Measurements from ENCODE around the gene IL27RA.

GRCh38 chr19:14003251-14004055, 28.1 kb upstream of the IL27RA start:
- TF ChIP-seq CTCF (IDR thresholded peaks at IDR 0.05) (no peak), POLR2A (IDR thresholded peaks at IDR 0.05) (no peak)

Measured in adrenal gland (tissue), 5 donors.